Activated T-cell treated with anti-CD3 and anti-CD28 coated beads, Interleukin-2, amount 50 U/mL, for 48 hours (primary cell): ENCODE data around the gene EIF5.
A peak's percentile ranks its signal among the peaks of the same experiment; 100 is the strongest.

Experiments used
- DNase-seq, 2 experiments: peaks; one replicate each; pipeline ENCODE4 v3.0.0-alpha.2; 2020

EIF5 gene

GRCh38 chr14:103333754-103334643 lies at the start of gene EIF5:
Gene EIF5, plus strand, starts transcription at chr14:103334237. Its CDS starts 1,624 bp downstream, at chr14:103335861.
- peak; percentile 99 for DNase-seq

- no peak for DNase-seq
Observed at GRCh38 chr14:103284574-103285467, 49.2 kb upstream of the EIF5 start.

- DNase-seq: no peak
Observed at GRCh38 chr14:103286460-103286859, 47.6 kb upstream of the EIF5 start.

GRCh38 chr14:103286968-103287850 lies 46.8 kb upstream of the EIF5 start:
- no peak for DNase-seq

GRCh38 chr14:103288076-103288766 lies 45.8 kb upstream of the EIF5 start:
- DNase-seq: no peak

- no peak for DNase-seq
Observed at GRCh38 chr14:103290056-103290455, 44.0 kb upstream of the EIF5 start.

GRCh38 chr14:103290494-103290893 lies 43.5 kb upstream of the EIF5 start:
- DNase-seq: no peak

GRCh38 chr14:103290961-103291360 lies 43.1 kb upstream of the EIF5 start:
- DNase-seq: no peak

- DNase-seq: peak; percentile 86
Observed at GRCh38 chr14:103292426-103293374, 41.3 kb upstream of the EIF5 start.

- DNase-seq: no peak
Observed at GRCh38 chr14:103293465-103293864, 40.6 kb upstream of the EIF5 start.

- no peak for DNase-seq
Observed at GRCh38 chr14:103294091-103294490, 39.9 kb upstream of the EIF5 start.

- no peak for DNase-seq
Observed at GRCh38 chr14:103296007-103296406, 38.0 kb upstream of the EIF5 start.

- DNase-seq: no peak
Observed at GRCh38 chr14:103296987-103297386, 37.0 kb upstream of the EIF5 start.

- DNase-seq: no peak
Observed at GRCh38 chr14:103298620-103299019, 35.4 kb upstream of the EIF5 start.

GRCh38 chr14:103301512-103302354 lies 32.3 kb upstream of the EIF5 start:
- DNase-seq: no peak

GRCh38 chr14:103302966-103303365 lies 31.1 kb upstream of the EIF5 start:
- no peak for DNase-seq

- DNase-seq: no peak
Observed at GRCh38 chr14:103304706-103305105, 29.3 kb upstream of the EIF5 start.

GRCh38 chr14:103308717-103309616 lies 25.1 kb upstream of the EIF5 start:
- DNase-seq: no peak
